NCI-H2196 treated with DMSO at 0.1 percent for 48 hours (cell line): ENCODE data around the gene DCP1A.
"Not testable (repeated sequence)": the region's sequence is repeated elsewhere in the genome, so short reads cannot be mapped to it uniquely, and the experiment has no call there.

Experiments
- DNase-seq: peaks from one replicate; lab custom pipeline; 2025; ENCODE audit not compliant: unreplicated experiment; lab: John Stamatoyannopoulos, UW

DCP1A gene

DNA sequence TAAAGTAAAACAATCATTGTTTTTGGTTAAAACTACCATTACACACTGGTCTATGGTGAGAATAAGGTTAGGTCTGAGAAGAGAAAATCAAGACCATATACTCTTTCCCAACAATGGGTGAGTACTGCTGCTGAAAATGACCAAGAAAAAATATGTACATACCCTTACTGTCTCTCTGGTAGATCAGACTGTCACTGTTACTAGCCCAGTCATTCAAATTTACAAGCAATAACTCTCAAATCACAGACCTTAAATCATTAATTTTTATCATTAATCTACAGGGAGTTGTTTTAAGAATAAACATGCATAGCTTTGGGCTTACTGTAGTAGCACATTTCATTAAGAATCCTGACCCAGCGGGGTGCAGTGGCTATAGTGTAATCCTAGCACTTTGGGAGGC lies 17.4 kb downstream of the DCP1A start:
- no peak for DNase-seq

DNA sequence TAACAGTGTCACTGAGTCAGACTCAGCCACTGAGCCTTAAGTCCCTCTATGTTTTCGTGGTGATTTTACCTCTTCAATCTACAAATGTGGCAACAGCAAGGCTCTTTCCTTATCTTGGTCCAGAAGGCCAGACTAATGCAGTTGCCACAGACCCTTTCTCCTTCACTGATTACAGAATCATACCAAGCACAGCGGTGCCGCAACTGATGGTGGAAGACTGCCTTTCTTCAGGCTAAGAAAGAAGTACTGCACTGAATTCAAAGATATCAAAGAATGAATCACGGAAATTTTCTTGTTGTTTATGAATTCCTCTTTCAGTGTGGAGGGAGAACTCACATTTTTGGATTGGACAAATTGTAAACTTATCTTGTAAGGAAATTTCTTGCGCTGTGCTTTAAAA lies 18.6 kb downstream of the DCP1A start:
- DNase-seq, result no peak

DNA sequence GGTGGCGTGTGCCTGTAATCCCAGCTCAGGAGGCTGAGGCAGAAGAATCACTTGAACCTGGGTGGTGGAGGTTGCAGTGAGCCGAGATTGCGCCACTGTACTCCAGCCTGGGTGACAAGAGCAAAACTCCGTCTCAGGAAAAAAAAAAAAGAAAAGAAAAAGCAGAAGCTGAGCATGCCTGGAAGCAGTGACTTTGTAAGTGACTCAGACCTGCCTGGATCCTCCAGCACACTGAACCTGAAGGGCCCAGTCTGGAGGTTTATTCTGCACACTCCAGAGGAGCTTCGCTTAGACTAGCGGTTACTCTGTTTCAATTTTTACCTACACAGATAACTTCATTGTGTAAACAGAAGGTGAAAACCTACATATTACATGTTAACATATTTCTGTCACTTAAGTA lies 19.4 kb downstream of the DCP1A start:
- DNase-seq, result not testable (repeated sequence)

DNA sequence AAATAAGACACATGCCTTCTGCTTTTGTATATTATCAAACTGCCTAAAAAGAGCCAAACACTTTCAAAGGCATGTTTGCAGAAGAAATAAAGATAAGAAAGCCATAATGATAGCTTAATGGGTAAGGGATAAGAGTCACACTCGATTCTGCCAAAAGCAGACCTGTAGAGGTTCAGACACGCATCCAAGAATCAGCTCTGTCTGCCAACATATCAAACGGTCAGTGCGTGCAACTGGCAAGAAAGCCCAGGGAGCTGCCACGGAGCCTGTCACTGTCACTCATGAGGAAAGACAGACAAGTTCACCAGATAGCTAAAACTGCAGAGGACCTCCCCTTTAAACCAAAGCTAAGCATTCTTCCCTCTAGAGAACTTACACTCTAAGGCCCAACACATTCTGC lies 23.2 kb downstream of the DCP1A start:
- no peak for DNase-seq

DNA sequence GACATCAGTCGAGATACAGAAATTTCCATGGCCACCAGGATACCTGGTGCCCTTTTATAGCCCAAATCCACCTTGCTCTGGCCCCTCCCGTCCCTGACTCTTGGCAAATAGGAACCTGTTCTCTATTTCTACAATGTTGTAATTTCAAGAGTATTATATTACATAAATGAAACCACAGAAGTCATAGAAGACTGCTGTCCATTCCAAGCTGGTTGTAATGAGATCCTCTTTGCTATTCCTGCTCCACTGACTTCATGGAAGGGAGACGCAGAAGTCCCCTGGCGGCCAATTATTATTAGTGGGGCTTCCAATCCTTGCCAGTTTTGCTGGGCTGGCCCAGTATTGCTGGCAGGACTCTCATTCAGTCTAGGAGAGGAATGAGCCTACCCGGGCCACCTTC lies 26.6 kb downstream of the DCP1A start:
- DNase-seq, result peak; percentile 3

DNA sequence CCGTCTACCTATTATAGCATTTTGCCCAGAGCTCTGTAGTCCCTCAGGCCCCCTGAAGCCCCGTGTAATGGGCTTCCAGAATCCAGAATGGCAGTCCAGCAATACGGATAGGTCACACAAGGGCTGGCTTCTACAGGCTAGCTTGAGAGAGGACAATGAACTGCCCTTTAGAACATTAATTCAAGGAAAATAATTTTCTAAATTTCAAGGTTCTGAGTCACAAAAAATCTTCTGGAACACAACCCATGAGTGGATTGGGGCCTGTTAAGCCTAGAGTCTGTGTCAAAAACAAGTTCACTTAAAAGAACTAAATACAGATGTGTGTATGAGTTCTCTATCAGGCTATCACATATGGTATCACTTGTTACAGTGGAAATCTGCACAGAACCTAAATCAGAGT lies 28.8 kb downstream of the DCP1A start:
- DNase-seq, result no peak

DNA sequence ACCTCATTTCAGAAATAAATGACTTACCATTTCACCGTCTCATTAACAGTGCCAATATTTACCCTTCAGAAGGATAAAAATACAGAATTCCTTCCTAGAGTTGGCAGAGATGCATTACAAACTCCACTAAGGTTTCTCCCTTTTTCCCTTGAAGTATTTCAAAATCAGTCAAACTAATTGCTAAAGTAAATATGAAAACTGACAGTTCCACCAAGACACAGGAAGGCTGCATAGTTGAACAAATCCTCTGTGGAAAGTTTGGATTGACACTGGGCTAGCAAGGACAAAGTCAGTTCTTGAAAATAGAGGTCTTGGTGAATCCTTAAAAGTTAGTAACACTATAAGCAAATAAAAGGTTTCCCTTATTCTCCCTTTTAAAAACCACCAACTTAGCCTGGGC lies 34.5 kb downstream of the DCP1A start:
- DNase-seq, result no peak

DNA sequence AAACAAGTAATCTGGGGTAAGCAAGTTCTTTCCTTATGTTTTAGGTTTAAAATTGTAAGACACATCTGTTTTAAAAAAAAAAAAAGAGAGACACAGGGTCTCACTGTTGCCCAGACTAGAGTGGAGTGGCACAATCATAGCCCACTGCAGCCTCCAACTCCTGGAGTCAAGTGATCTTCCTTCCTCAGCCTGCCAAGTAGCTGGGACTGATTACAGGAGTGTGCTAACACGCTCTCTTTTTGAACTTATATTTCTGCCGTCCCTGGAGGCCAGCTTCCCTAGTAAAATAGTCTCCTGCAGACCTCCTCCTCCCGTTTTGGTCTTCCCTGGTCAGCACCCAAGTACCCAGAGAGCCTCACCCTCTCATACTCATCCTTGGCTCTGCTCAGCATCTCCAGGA lies 35.5 kb downstream of the DCP1A start:
- DNase-seq, result no peak

DNA sequence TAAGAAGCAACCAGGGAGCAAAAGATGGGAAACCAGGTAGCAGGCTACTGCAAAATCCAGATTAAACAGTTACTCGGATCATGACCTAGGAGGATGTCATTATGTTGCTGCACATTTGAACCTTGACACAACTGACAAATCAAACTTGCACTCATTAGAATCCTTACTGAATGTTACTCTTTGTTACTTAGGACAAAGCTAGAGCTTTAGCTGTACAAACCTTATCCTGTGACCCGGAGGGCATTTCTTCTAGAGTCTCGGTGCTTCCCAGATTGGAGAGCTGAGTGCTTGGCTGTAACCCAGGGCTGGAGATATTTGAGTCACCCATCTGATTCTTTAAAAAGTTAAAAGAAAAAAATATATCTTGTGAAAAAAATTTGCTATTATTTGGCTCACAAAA lies 43.4 kb downstream of the DCP1A start:
- no peak for DNase-seq

DNA sequence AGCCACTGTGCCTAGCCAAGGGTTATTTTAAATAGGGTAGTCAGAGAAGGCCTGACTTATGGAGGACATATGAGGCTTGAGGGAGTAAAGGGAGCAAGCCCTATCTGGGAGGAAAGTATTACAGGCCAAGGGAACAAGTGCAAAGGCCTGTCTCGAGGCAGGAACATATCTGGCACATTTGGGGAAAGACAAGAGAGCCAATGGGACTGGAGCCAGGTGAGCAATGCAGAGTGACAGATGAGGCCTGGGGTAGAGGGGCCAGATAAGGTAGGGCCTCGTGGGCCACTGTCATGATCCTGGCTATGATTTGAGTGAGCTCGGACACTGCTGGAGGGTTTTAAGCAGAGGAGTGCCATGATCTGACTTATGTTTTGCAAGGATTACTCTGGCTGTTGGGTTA lies 43.8 kb downstream of the DCP1A start:
- no peak for DNase-seq

DNA sequence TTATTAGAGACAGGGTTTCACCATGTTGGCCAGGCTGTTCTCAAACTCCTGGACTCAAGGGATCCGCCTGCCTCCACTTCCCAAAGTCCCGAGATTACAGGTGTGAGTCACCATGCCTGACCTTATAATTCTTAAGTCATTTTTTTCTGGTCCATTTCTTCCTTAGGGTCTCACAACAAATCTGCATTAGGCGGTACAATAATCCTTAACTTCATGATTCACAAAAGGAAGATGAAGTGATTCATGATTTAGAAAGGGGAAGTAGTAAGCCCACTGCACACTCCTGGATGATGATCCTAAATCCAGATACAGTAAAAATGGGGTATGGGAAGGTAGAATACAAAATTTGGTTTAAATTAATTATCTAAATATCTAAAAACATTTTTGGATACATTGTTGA lies 46.5 kb downstream of the DCP1A start:
- DNase-seq, result no peak

DNA sequence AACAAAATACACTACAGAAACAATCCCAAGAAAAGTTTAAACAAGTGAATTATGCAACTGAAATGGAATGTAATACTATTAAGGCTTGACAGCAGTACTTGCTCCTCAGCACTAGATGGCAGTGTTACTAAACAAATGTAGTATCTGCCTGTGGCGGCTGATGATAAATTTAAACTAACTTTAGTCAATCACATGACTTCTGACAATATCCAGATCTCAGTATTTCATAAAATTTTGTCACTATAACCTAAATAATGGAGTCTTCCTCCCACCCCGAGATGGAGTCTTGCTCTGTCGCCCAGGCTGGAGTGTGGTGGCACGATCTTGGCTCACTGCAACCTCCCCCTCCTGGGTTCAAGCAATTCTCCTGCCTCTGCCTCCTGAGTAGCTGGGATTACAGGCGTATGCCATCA lies 47.7 kb downstream of the DCP1A start:
- peak; percentile 16 for DNase-seq

DNA sequence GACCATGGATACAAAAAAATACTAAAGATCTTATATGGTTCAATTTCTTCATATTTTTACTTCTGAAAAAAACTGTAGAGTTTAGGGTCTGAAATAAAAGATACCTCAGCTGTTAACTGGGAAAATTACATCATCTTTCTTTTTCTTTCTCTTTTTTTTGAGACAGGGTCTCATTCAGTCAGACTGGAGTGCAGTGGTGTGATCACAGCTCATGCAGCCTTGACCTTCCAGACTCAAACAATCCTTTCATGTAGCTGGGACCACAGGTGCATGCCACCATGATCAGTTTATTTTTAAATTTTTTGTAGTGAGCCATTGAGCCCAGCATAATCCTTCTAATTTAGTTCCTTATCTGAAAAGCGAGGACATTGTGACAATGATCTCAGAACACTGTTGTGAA lies 51.9 kb downstream of the DCP1A start:
- no peak for DNase-seq

DNA sequence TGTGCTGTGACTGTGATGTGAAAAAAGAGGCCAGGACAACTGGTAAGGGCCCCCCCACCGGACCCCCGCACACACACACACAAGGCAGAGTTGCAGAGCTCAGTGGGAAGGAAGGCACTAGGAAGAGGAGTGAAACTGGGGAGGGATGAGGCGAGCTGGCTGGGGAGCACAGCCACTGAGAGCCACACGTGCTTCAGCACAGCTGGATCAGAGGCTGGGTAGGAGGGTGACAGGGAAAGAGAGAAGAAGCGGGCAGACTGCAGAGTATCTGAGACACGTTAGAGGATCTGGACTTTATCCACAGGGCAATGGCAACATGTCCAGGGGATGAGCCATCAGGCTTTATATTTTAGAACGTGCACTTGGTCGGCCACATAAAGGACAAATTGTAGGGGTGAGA lies 53.5 kb downstream of the DCP1A start:
- DNase-seq, result no peak

DNA sequence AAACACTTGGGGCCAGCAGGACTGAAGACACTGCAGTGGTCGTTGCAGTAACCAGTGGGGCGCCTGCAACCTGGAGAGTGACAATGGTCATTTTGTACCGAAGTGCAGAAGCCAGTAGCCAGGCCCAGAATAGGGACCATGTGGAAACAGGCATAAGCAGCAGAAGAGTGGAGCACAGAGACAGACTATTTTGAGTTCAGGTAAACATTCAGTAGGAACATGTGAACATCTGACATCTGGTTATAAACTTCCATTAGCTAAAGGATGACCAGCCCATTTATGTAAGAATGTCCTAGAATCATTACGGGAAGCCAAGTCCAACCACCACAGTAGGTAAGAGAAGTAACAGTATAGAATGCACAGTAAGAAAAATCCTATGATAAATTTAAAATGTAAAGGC lies 59.1 kb downstream of the DCP1A start:
- DNase-seq, result no peak

DNA sequence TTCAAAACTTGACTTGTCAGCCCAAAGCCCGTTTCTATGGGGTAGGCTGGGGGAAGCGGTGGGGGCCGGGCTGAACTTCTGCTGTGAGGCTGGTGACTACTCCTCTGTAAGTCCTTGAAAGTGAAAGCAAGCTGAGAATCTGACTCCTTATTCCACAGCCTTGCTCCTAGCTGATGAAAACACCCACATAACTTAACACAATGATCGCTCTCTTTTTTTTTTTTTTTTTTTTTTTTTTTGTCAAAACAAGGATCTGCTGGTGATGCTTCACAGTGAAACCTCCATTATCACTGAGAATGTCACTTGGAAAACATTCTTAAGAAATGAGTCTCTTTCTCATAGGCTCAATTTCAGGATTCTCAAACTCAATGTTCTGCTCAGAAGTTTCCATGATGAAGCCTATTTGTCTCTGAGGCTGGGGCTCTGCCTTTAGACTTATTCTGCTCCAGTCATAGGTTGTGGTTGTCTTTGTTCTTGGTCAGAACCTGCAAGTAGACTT lies 60.2 kb downstream of the DCP1A start:
- no peak for DNase-seq

DNA sequence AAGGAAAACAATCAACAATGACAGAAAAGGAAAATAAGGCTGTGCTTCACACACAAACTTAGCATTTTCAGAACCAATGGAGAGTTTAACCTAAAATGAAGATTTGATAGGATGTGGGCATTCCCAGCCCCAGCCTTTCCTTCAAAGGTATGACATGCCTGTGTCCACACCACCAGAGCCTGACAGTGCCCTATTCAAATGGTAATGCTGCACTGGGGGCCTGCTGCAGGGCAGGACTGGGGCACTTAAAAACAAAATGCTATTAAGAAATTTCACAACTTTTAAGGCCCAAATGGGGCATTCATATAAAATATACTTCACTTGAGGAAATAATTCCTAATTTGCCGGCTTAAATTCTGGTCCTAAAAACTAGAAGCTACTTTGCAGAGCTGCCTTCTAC lies 60.6 kb downstream of the DCP1A start:
- DNase-seq, result no peak

DNA sequence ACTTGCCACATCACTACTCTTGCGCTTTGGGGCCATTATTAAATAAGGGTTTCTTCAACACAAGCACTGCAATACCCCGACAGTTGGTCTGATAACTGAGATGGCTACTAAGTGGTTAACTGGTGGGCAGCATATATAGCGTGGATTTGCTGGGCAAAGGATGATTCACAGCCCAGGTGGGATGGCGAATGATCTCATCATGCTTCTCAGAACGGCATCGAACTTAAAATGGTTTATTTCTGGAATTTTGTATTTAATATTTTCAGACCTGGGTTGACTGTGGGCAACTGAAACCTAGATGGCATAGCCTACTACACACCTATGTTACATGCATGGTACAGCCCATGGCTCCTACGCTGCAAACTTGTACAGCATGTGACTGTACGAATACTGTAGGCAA lies 64.8 kb downstream of the DCP1A start:
- DNase-seq, result no peak

DNA sequence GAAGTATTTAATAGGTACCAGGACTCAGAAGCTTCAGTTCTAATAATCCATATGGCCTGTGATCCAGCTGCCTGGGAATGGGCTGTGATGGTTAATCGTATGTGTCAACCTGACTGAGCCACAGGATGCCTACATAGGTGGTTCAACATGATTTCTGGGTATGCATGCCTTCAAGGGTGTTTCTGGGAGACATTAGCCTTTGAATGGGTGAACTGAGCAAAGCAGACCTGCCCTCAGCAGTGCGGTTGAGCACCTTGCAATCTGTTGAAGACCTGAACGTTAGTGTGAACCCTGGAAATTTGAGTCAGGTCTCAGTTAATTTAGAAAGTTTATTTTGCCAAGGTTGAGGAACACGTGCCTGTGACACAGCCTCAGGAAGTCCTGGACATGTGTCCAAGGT lies 68.7 kb downstream of the DCP1A start:
- DNase-seq, result no peak

DNA sequence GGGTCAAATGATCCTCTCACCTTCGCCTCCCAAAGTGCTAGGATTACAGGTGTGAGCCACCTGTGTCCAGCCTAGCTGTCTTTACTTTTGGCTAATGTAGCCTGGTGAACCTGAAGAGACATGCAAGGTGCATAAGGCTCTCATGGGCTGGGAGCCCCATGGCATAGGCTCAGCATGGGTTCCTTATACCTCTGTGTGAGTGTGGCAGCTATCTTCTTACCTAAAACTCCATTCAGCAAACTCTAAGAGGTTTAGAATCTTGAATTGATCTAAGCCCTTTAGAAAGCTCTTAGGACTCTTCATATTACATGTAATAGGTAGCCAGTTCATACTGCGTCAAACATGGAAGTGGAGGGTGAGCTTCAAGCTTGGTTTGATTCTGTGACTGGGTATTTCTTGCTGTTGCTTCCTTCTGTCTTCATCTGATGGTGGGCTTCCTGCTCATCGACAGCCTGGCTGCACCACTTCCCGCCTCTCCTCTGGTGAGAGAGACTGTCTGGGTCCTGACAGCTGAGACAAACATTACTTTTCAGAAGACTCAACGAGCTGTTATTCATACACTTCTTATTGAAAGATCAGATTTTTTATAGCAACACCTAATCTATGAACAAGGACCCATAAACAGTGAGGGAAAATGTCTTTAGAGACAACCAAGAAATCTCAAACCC lies 72.3 kb downstream of the DCP1A start:
- no peak for DNase-seq

DNA sequence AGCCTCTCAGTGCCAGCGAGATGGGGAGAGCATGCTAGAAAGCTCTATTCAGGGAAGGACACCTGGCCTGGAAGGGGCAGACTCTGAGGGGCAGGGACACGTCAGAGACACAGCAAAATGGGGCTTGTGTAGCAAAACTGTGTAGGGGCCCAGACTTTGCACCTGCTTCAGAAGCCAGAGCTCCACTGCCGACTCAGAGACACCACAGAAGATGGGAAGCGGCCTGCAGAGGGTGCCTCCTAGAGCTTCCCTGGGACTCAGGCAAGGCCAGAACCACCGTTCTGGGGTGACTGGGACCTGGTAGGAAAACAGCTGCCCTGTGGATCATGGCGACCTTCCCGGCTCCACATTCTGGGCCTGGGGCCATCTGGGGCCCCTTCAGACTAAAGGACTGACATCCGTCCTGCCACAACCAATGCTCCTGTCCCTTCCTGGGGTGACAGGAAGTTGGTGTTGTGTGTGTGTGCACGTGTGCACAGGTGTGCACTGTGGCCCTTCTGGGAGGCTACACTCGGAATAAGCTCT lies 74.1 kb downstream of the DCP1A start:
- DNase-seq, result no peak

DNA sequence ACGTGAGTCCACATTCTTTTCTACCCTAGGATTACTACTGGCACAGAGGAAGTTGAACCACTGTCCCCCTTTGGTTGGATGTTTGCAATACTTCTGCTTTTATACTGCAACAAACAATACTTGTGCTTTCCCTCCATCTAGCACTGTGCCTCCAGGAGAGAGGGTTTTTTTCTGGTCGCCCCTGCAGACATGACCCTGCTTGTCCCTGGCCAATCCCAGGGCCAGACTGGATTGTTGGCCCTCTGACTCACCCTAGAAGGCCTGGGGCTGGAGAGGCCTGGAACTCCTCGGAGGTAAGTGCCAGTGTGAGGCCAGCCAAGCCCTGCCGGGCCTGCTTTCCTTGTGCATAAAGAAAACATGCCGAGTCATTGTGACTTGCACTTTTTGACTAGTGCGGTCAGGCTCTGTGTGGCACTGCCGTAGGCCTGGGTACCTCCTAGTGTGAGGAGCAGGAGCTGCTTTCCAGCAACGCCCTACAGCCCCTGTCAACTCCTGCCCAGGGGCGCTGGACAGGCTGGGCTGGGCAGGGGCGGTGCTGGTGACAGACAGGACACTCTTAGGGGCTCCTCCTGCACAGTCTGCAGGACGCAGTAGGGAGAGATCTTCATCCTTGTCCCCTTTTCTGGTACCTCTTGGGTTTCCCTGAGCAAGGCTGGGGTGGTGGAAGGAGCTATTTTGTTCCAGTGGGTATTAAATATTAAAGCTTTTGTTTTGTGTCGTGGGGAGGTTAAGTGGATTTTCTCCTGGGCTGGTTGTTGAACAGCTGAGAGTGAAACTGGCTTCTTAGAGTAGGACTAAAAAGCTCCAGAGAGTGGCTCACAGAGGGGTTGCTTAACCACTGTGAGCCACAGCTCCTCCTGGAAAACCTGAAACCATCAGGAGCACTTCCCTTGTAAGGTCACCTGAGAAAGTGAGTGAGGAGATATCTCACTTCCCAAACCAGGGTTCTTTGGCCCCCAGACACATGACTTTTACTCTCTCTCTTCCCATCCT lies 77.2 kb downstream of the DCP1A start:
- DNase-seq, result peak; percentile 58
